K562 (cell line): ENCODE data around the gene MLXIPL. TPM values are rescaled to one million over a fixed set of nuclear protein-coding genes. Genes with fewer than 3 reads are reported as not detected.

ENCODE experiments used
- ARID3B ChIP-seq: fragments of 250-450 bp; sonication (Bioruptor Pico); IDR thresholded peaks from 2 replicates; pipeline ENCODE4 v1.4.0; 2020; ENCODE audit warnings: borderline replicate concordance
- CTCF ChIP-seq, 3 experiments: IDR thresholded peaks in 2 of 3; conservative IDR thresholded peaks in 1 of 3; 2 replicates each; pipeline ENCODE4 v1.5.1; 2011 to 2012; ENCODE audit warnings: low read length in 3 of 3, mild to moderate bottlenecking in 3 of 3, control low read depth in 2 of 3, improper control_type of control experiment in 1 of 3, inconsistent platforms in 1 of 3, low read depth in 1 of 3, mixed read lengths in 1 of 3, moderate library complexity in 1 of 3; ENCODE audit not compliant: insufficient read depth in 2 of 3
- E2F3 ChIP-seq: fragments of 250-450 bp; sonication (Bioruptor Pico); IDR thresholded peaks from 2 replicates; pipeline ENCODE4 v1.4.0; 2020; ENCODE audit warnings: mild to moderate bottlenecking
- ESRRB ChIP-seq: fragments of 250-450 bp; sonication (Bioruptor Pico); IDR thresholded peaks from 2 replicates; pipeline ENCODE4 v1.5.0; 2020; ENCODE audit warnings: mild to moderate bottlenecking, moderate library complexity, borderline replicate concordance
- FOXO4 ChIP-seq: fragments of 450-650 bp; formaldehyde crosslinking; IDR thresholded peaks from 2 replicates; pipeline ENCODE4 v1.4.0; 2020; ENCODE audit warnings: mild to moderate bottlenecking, moderate library complexity
- HBP1 ChIP-seq: fragments of 450-650 bp; formaldehyde crosslinking; IDR thresholded peaks from 2 replicates; pipeline ENCODE4 v1.4.0; 2022; ENCODE audit warnings: missing genetic modification characterization
- LARP7 ChIP-seq: fragments of 450-650 bp; IDR thresholded peaks from 2 replicates; pipeline ENCODE4 v1.6.1; 2016
- NCOA2 ChIP-seq, 2 experiments: fragments of 450-650 bp; IDR thresholded peaks; 2 replicates each; pipeline ENCODE4 v1.6.1; 2018; ENCODE audit warnings: mild to moderate bottlenecking in 2 of 2, moderate library complexity in 1 of 2; ENCODE audit not compliant: partially characterized antibody in 2 of 2
- NCOA6 ChIP-seq: fragments of 450-650 bp; IDR thresholded peaks from 2 replicates; pipeline ENCODE4 v1.6.1; 2017; ENCODE audit warnings: mild to moderate bottlenecking
- TSHZ1 ChIP-seq: fragments of 250-450 bp; sonication (Bioruptor Pico); IDR thresholded peaks from 2 replicates; pipeline ENCODE4 v1.4.0; 2020; ENCODE audit warnings: mild to moderate bottlenecking, moderate library complexity
- ZFP1 ChIP-seq: fragments of 450-650 bp; formaldehyde crosslinking; IDR thresholded peaks from 2 replicates; pipeline ENCODE4 v1.4.0; 2020; ENCODE audit warnings: mild to moderate bottlenecking, mixed read lengths
- ZNF699 ChIP-seq: fragments of 250-450 bp; sonication (Bioruptor Pico); IDR thresholded peaks from 2 replicates; pipeline ENCODE4 v1.8.0; 2021; ENCODE audit warnings: mild to moderate bottlenecking, moderate library complexity; ENCODE audit not compliant: insufficient replicate concordance
- polyA plus RNA-seq, 8 experiments: library from polyadenylated mRNA; depleted of rRNA in 4 of 8; stranded (reverse) in 5 of 8; unstranded in 3 of 8; fragments of >200 nt; fragmentation: Nextera tagmentation in 2 of 8; fragmentation: Illumina TruSeq in 1 of 8; extraction: Ambion mirVana in 2 of 8; extraction: Trizol in 1 of 8; gene quantifications; 2 replicates each; pipeline versions ENCODE4 v1.2.1 to v1.2.3, GENCODE V29; 2011 to 2014; ENCODE audit warnings: inconsistent platforms in 1 of 8, missing spikeins in 1 of 8
- total RNA-seq, 7 experiments: library from RNA; depleted of rRNA in 6 of 7; stranded (reverse); fragments of >200 nt in 6 of 7; fragmentation: Illumina TruSeq in 2 of 7; extraction: Trizol in 2 of 7; gene quantifications; 2 replicates each; pipeline versions ENCODE4 v1.2.1 to v1.2.3, GENCODE V29; 2011 to 2021; ENCODE audit warnings: low replicate concordance in 1 of 7
- TF ChIP-seq, protein P1 (sequence below): fragments of 450-650 bp; IDR thresholded peaks from 2 replicates; pipeline ENCODE4 v1.7.1; 2018; ENCODE audit warnings: mild to moderate bottlenecking, low read depth; ENCODE audit not compliant: partially characterized antibody

The MLXIPL gene
- total and polyA plus RNA-seq, 9 of the 15 experiments (the other 6 are each of a cell fraction or from before 2014, with no cell fraction given) = 0.11 to 18.4 (median 1.4) TPM

- TF ChIP-seq FOXO4 (CRISPR knock-in tag) = no peak
- TF ChIP-seq ZNF699 (CRISPR knock-in tag) = no peak
- TF ChIP-seq ESRRB = no peak
- TF ChIP-seq E2F3 (CRISPR knock-in tag) = no peak
- no peak for TF ChIP-seq LARP7
- TF ChIP-seq ZFP1 (CRISPR knock-in tag) = no peak
- TF ChIP-seq NCOA6 = no peak
- no peak for TF ChIP-seq CTCF (IDR thresholded peaks at IDR 0.05 in 2 of 3, conservative IDR thresholded peaks at IDR 0.05 in 1 of 3; ENCODE audit: insufficient read depth in 2 of 3, low read depth in 1 of 3, low read length in 3 of 3)
- TF ChIP-seq, protein P1, sequence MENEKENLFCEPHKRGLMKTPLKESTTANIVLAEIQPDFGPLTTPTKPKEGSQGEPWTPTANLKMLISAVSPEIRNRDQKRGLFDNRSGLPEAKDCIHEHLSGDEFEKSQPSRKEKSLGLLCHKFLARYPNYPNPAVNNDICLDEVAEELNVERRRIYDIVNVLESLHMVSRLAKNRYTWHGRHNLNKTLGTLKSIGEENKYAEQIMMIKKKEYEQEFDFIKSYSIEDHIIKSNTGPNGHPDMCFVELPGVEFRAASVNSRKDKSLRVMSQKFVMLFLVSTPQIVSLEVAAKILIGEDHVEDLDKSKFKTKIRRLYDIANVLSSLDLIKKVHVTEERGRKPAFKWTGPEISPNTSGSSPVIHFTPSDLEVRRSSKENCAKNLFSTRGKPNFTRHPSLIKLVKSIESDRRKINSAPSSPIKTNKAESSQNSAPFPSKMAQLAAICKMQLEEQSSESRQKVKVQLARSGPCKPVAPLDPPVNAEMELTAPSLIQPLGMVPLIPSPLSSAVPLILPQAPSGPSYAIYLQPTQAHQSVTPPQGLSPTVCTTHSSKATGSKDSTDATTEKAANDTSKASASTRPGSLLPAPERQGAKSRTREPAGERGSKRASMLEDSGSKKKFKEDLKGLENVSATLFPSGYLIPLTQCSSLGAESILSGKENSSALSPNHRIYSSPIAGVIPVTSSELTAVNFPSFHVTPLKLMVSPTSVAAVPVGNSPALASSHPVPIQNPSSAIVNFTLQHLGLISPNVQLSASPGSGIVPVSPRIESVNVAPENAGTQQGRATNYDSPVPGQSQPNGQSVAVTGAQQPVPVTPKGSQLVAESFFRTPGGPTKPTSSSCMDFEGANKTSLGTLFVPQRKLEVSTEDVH = no peak
- no peak for TF ChIP-seq HBP1 (CRISPR knock-in tag)
- no peak for TF ChIP-seq NCOA2 (IDR thresholded peaks at IDR 0.05; ENCODE audit: partially characterized antibody in 2 of 2)
- no peak for TF ChIP-seq ARID3B (CRISPR knock-in tag)
- TF ChIP-seq TSHZ1 (CRISPR knock-in tag) = no peak
Measured at GRCh38 chr7:73622909-73623797, 1.2 kb downstream of the MLXIPL start (continued).
